Neuron (in vitro differentiated cells): Measurements from ENCODE around the gene NQO1.

Experiments used
- H2AFZ ChIP-seq: one replicate; pipeline ENCODE4 v1.6.1; 2013; ENCODE audit warnings: low read depth, mild to moderate bottlenecking, inconsistent platforms, low read length, moderate library complexity
- H3K27me3 ChIP-seq: one replicate; pipeline ENCODE4 v1.6.1; 2013; ENCODE audit warnings: low read length; ENCODE audit not compliant: insufficient read depth
- H3K36me3 ChIP-seq: one replicate; pipeline ENCODE4 v1.6.1; 2013; ENCODE audit warnings: low read length; ENCODE audit not compliant: insufficient read depth
- H3K4me1 ChIP-seq: one replicate; pipeline ENCODE4 v1.6.1; 2013; ENCODE audit warnings: low read length; ENCODE audit not compliant: insufficient read depth
- H3K4me3 ChIP-seq: 2 replicates; pipeline ENCODE4 v1.5.1; 2013; ENCODE audit warnings: mild to moderate bottlenecking, low read length, moderate library complexity
- H3K9me3 ChIP-seq: one replicate; pipeline ENCODE4 v1.6.1; 2013; ENCODE audit warnings: low read length

Gene NQO1

GRCh38 chr16:69727916-69728270 is 1.5 kb upstream of the NQO1 start:
- H2AFZ ChIP-seq = no peak overlapping the region
- no peak overlapping the region for H3K4me3 ChIP-seq
- no peaks in the 10 kb centered on the region for H3K9me3 ChIP-seq
- H3K4me1 ChIP-seq = peaks cover 10% of the 10 kb centered on the region
- H3K27me3 ChIP-seq = no peaks in the 10 kb centered on the region
- no peaks in the 10 kb centered on the region for H3K36me3 ChIP-seq

DNA sequence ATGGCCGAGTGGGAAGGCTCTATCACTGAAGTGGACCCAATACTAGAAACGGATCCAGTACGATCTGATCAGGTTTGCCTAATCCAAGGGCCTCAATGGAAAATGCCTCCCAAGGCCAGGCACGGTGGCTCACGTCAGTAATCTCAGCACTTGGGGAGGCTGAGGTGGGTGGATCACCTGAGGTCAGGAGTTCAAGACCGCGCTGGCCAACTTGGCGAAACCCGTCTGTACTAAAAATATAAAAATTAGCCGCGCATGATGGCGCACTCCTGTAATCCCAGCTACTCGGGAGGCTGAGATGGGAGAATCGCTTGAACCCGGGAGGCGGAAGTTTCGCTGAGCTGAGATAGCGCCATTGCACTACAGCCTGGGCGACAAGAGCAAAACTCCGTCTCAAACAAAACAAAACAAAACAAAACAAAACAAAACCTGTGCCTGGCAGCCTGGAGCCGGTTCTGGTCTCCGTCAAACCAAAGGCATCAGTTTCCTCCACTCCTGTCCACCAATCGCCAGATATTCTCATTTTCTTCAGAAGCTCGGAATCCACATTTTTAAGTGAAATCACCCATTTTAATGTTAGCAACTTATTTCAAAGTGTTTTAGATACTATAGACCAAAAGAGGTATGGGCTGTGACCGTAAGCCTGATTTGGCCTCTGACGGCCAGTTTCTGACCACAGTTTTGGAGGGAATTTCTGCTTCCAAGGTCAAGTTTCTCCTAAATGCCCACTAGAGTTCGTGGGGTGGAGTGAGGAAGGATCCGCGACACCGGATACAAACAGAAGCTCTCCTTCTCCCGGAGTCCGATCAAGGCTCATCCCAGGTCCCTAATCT is 664 bp downstream of the NQO1 start:
- Histone ChIP-seq H3K9me3 (no peaks in the 10 kb centered on the region), H3K36me3 (no peaks in the 10 kb centered on the region), H2AFZ (peak overlapping the region; percentile 80), H3K27me3 (no peaks in the 10 kb centered on the region), H3K4me3 (peak overlapping the region; percentile 62), H3K4me1 (peaks cover 10% of the 10 kb centered on the region)

DNA sequence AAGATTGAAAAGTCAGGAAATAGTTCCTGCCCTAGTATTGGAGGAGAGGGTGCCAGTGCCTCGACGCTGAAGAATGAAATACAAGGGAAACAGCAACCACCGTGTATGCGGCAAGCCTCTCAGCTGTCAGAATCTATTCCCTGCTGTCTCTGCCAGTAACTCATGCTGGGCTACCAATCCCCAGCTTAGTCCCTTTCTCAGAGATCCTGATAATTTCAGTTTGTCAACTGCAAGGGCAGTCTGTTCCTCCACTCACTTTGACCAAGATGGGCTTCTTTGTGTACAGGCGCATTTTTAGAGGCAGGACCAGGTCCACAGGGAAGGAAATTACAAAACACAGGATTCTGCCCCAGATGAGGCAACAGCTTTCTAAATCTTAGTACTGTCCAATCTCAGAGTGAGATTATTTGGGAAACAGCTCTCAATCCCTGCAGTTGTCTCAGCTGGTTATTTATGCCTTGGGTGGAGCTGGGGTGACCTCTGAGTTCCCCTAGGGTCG is 1.3 kb downstream of the NQO1 start:
- H3K4me3 ChIP-seq = no peak overlapping the region
- H3K4me1 ChIP-seq = peaks cover 10% of the 10 kb centered on the region

DNA sequence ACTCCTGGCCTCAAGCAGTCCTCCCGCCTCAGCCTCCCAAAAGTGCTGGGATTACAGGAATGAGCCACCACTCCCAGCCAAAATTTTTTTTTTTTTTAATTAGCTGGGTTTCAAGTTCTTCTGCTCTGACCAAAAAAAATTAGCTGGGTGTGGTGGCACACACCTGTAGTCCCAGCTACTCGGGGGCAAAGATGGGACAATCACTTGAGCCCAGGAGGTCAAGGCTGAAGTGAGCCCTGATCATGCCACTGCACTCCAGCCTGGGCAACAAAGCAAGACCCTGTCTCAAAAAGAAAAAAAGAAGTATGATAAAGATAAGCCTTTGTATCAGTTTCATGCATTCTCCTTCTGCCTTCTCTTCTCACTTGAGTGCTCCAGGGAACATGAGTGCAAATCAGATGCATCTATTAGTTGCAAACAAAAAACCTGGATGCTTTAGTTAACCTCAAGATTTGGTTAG is 1.9 kb downstream of the NQO1 start:
- H3K4me1 ChIP-seq = peaks cover 10% of the 10 kb centered on the region
- no peaks in the 10 kb centered on the region for H3K27me3 ChIP-seq
- H3K4me3 ChIP-seq = no peak overlapping the region
- H3K9me3 ChIP-seq = no peaks in the 10 kb centered on the region
- no peaks in the 10 kb centered on the region for H3K36me3 ChIP-seq
- no peak overlapping the region for H2AFZ ChIP-seq

More for the DNA sequence above, 1.3 kb downstream of the NQO1 start:
- Histone ChIP-seq H3K9me3 (no peaks in the 10 kb centered on the region), H2AFZ (no peak overlapping the region), H3K36me3 (no peaks in the 10 kb centered on the region), H3K27me3 (no peaks in the 10 kb centered on the region)

DNA sequence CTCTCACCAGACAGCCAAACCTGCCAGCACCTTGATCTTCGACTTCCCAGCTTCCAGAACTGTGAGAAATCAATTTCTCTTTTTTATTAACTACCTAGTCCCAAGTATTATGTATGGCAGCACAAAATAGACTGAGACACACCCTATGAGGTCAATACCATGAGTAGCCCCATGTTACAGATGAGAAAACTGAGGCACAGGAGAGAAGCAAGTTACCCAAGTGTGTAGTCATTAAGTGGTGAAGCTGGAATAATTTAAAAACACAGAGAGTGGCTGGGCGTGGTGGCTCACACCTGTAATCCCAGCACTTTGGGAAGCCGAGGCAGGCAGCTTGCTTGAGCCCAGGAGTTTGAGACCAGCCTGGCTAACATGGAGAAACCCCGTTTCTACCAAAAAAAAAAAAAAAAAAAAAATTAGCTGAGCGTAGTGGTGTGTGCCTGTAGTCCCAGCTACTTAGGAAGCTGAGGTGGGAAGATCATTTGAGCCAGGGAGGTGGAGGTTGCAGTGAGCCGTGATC is 4.9 kb downstream of the NQO1 start:
- H3K27me3 ChIP-seq = no peaks in the 10 kb centered on the region
- peaks cover 2% of the 10 kb centered on the region for H3K9me3 ChIP-seq
- H3K4me1 ChIP-seq = peaks cover 5% of the 10 kb centered on the region
- no peaks in the 10 kb centered on the region for H3K36me3 ChIP-seq
- H3K4me3 ChIP-seq = no peak overlapping the region
- no peak overlapping the region for H2AFZ ChIP-seq

- Histone ChIP-seq H2AFZ (no peak overlapping the region), H3K4me3 (no peak overlapping the region), H3K27me3 (no peaks in the 10 kb centered on the region), H3K9me3 (peaks cover 2% of the 10 kb centered on the region), H3K4me1 (peaks cover 2% of the 10 kb centered on the region), H3K36me3 (no peaks in the 10 kb centered on the region)
Measured at GRCh38 chr16:69720822-69721430, 5.4 kb downstream of the NQO1 start.

- Histone ChIP-seq H3K36me3 (peaks cover 2% of the 10 kb centered on the region), H3K9me3 (peaks cover 2% of the 10 kb centered on the region), H3K4me3 (no peak overlapping the region), H3K4me1 (no peaks in the 10 kb centered on the region), H2AFZ (no peak overlapping the region), H3K27me3 (no peaks in the 10 kb centered on the region)
Measured at GRCh38 chr16:69718111-69718764, 8.1 kb downstream of the NQO1 start.

DNA sequence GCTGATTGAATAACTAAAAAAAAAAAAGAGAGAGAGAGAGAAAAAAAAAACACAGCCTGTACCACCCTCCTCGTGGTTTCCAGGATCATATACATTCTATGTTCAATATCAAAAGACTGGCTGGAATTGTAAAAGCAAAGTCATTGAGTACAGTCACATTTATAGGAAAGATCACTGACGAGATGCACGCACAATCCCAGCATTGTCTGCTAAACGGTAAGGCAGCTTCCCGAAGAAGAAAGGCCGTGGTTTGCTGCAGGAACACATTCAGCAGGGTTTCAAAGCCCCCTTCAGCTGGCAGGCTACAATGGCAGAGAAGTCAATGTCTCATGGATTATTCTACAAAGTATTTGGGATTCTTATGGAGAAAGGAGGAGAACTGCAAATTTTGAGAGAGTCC is 9.3 kb downstream of the NQO1 start:
- peaks cover 2% of the 10 kb centered on the region for H3K36me3 ChIP-seq
- H3K27me3 ChIP-seq = no peaks in the 10 kb centered on the region
- H3K4me3 ChIP-seq = no peak overlapping the region
- no peak overlapping the region for H2AFZ ChIP-seq
- H3K4me1 ChIP-seq = no peaks in the 10 kb centered on the region
- peaks cover 2% of the 10 kb centered on the region for H3K9me3 ChIP-seq

DNA sequence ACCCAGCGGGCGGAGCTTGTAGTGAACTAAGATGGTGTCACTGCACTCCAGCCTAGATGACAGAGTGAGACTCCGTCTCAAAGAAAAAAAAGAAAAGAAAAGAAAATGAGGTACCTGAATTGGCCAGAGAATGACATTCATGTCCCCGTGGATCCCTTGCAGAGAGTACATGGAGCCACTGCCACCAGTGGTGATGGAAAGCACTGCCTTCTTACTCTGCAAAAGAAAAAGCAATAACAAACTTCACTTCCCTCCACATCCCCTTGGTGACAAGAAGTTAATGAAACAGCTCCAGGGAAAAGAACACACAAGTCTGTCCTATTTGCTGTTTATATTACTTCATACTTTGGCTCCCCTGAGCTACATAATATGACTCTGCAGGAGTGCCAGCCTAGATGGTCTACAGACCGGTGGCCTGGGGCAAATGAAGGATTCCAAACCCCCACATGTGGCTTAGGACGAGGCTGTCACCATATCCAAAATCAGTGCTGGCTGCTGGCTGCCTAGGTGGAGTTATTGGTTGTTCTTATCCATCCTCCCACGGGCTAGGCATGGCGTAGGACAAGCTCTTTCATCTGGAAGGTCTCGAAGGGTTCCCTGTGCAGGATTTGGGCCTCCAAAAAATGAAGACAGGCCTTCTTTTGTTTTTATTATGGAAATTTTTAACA is 13.3 kb downstream of the NQO1 start:
- peaks cover 2% of the 10 kb centered on the region for H3K36me3 ChIP-seq

GRCh38 chr16:69712277-69712676 is 14.1 kb downstream of the NQO1 start:
- Histone ChIP-seq H3K4me3 (no peak overlapping the region), H3K9me3 (peaks cover 2% of the 10 kb centered on the region), H2AFZ (no peak overlapping the region), H3K27me3 (no peaks in the 10 kb centered on the region), H3K36me3 (peaks cover 2% of the 10 kb centered on the region), H3K4me1 (no peaks in the 10 kb centered on the region)

More for the DNA sequence above, 13.3 kb downstream of the NQO1 start:
- Histone ChIP-seq H3K4me3 (no peak overlapping the region), H3K4me1 (no peaks in the 10 kb centered on the region), H2AFZ (no peak overlapping the region), H3K9me3 (peaks cover 2% of the 10 kb centered on the region), H3K27me3 (no peaks in the 10 kb centered on the region)

DNA sequence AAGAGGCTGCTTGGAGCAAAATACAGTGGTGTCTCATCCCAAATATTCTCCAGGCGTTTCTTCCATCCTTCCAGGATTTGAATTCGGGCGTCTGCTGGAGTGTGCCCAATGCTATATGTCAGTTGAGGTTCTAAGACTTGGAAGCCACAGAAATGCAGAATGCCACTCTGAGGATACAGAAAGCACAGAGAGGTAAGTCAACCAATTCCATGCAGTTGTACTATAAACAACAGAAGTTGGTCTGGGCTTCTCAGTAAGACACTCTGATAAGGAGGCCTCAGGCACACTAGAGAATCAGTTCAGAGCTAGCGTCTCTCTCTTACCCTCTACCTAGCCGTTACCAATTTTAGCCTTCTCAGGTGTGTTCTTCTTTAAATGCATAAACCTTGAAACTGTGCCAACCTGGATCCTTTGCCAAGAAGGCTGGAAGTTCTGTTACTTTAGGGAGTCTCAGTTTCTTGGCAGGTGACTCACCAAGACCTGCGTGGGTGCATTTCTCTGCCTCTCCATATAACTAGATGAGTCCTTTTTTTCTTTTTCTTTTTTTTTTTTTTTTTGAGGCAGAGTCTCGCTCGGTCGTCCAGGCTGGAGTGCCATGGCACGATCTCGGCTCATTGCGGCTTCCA is 15.1 kb downstream of the NQO1 start:
- Histone ChIP-seq H3K27me3 (no peaks in the 10 kb centered on the region), H3K36me3 (peaks cover 2% of the 10 kb centered on the region), H2AFZ (no peak overlapping the region), H3K4me1 (no peaks in the 10 kb centered on the region), H3K9me3 (no peaks in the 10 kb centered on the region), H3K4me3 (no peak overlapping the region)

DNA sequence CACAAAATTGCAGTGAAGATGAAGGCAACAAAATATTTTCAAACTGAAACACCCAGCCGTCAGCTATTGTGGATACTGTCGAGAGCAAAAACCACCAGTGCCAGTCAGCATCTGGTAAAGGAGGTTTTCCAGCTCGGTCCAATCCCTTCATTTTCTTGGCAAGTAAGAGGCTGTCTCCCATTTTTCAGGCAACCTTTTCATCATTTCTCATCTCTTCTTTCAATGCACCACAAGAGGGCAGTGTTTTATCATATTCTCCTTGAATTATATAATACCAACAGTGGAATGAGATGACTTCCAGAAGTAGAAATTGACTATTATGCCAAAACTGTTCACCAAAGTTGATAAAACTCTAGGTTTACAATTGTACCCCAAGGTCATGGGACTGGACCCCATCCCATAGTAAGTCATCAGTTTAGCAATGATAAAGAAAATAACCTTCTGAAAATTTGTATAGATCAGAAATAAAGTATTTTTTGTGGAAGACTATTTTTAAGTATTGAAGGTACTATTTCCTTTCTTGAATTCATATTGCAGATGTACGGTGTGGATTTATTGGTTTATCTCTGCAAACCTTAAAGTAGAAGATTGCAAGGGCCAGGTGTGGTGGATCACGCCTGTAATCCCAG is 16.8 kb downstream of the NQO1 start:
- H3K27me3 ChIP-seq = no peaks in the 10 kb centered on the region
- no peak overlapping the region for H3K4me3 ChIP-seq
- H2AFZ ChIP-seq = no peak overlapping the region
- peaks cover 2% of the 10 kb centered on the region for H3K36me3 ChIP-seq
- H3K4me1 ChIP-seq = no peaks in the 10 kb centered on the region
- H3K9me3 ChIP-seq = no peaks in the 10 kb centered on the region
